ENCODE measurements around the gene RAB14. TPM values are rescaled to one million over a fixed set of nuclear protein-coding genes. Genes with fewer than 3 reads are reported as not detected.

The RAB14 gene
- total and polyA plus RNA-seq, 8 donors, result 16.8 to 60.4 (median 34.0) TPM

DNA sequence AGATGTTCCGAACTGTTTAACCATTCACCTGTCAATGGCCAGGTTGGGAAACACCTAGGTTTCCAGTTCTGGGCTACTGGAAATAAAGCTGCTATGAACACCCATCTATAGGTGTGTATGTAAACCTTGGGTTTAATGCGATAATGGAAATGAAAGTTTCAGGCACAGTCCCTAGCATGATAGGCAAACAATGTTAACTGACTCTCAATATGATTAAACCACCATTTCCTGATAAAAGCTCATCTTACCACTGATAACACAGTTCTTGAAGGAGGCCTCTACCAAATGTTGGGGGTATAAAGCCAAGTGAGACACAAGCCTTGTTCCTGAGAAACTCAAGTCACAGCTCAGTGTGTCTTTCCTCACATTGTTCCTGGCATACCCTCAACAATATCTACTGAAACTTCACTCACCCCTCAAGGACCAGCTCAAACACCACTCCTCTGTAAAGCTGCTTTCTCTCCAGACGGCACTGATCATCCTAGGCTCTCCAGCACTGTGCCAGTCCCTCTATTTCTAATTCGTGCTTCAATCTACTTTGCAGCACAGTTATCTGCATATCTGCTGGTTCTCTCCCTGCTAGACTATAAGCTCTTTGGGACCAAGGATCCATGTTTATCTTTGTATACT lies 15.8 kb downstream of the RAB14 start:
- TF ChIP-seq POLR2A (IDR thresholded peaks at IDR 0.05) (no peak), EP300 (IDR thresholded peaks at IDR 0.05) (no peak), POLR2AphosphoS5 (IDR thresholded peaks at IDR 0.05) (no peak)
- TF ChIP-seq, protein P1, sequence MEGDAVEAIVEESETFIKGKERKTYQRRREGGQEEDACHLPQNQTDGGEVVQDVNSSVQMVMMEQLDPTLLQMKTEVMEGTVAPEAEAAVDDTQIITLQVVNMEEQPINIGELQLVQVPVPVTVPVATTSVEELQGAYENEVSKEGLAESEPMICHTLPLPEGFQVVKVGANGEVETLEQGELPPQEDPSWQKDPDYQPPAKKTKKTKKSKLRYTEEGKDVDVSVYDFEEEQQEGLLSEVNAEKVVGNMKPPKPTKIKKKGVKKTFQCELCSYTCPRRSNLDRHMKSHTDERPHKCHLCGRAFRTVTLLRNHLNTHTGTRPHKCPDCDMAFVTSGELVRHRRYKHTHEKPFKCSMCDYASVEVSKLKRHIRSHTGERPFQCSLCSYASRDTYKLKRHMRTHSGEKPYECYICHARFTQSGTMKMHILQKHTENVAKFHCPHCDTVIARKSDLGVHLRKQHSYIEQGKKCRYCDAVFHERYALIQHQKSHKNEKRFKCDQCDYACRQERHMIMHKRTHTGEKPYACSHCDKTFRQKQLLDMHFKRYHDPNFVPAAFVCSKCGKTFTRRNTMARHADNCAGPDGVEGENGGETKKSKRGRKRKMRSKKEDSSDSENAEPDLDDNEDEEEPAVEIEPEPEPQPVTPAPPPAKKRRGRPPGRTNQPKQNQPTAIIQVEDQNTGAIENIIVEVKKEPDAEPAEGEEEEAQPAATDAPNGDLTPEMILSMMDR (IDR thresholded peaks at IDR 0.05), result no peak
- intact Hi-C loops (cut with DNase I; ENCODE audit: low total_unique reads), result no loop called here
- no peaks in the 10 kb centered on the region for H3K9me3 ChIP-seq
- H3K36me3 ChIP-seq, result peaks cover 4 to 34% (median 29%) of the 10 kb centered on the region in 4 donors
- H3K4me3 ChIP-seq, result no peak overlapping the region
- DNase-seq, result no peak
- H3K27ac ChIP-seq, result no peak overlapping the region
- WGBS, 5 donors, result 67 to 79% (median 73%) methylated on average over 4 of the region's 4 CpGs
- peaks cover 22 to 97% (median 68%) of the 10 kb centered on the region in 4 donors for H3K4me1 ChIP-seq
- H3K27me3 ChIP-seq, result no peaks in the 10 kb centered on the region

DNA sequence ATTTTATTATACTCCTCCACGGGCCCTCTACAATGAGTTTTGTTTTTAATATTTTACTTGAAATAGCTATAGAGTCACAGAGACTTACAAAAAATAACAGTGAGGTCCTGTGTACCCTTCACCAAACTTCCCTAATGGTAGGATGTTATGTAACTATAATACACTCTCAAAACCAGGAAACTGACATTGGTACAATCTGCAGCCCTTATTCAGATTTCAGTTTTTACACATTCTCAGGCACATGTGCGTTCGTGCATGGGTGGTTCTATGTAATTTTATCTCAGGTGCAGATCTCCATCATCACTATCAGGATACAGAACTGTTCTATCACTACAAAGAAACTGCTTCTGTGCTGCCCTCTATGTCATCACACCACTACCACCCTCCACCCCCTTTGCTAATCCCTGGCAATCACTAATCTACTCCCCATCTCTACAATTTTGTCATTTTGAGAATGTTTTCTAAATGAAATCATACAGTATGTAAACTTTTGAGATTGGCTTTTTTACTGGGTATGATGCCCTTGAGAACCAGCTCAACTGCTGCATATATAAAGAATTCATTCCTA lies 16.4 kb downstream of the RAB14 start:
- intact Hi-C loops (cut with DNase I; ENCODE audit: low total_unique reads), result no loop called here
- H3K4me3 ChIP-seq, result no peak overlapping the region
- H3K9me3 ChIP-seq, result no peaks in the 10 kb centered on the region
- peaks cover 6 to 41% (median 33%) of the 10 kb centered on the region in 4 donors for H3K36me3 ChIP-seq
- H3K27ac ChIP-seq, result no peak overlapping the region
- H3K27me3 ChIP-seq, result no peaks in the 10 kb centered on the region
- no peak for TF ChIP-seq POLR2A (IDR thresholded peaks at IDR 0.05)
- no peak for TF ChIP-seq EP300 (IDR thresholded peaks at IDR 0.05)
- TF ChIP-seq, protein P1 (IDR thresholded peaks at IDR 0.05), result no peak
- TF ChIP-seq POLR2AphosphoS5 (IDR thresholded peaks at IDR 0.05), result no peak
- H3K4me1 ChIP-seq, result peaks cover 22 to 98% (median 67%) of the 10 kb centered on the region in 4 donors
- WGBS, 5 donors, result 82 to 88% (median 82%) methylated on average over 3 of the region's 3 CpGs
- DNase-seq, result no peak

DNA sequence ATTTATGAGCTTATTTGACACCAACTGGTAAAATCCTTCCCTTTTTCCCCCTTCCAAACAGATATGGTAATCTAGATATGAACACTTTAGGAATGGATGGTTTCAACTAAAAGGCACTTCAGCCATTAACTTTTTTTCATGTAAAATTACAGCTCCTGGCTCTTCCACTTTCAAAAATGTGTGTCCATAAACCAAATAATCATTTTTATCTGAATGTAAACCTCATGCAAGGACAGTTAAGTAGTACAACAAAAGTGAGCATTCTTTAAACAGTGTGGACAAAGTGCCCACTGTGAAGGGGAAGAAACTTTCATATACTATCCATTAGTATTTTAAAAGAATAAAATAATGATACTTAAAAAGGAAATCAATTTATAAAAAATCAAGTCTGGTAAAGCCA lies 17.2 kb downstream of the RAB14 start:
- H3K9me3 ChIP-seq, result no peaks in the 10 kb centered on the region
- H3K27me3 ChIP-seq, result no peaks in the 10 kb centered on the region
- H3K4me3 ChIP-seq, result no peak overlapping the region
- peaks cover 9 to 49% (median 40%) of the 10 kb centered on the region in 4 donors for H3K36me3 ChIP-seq
- intact Hi-C loops (cut with DNase I; ENCODE audit: low total_unique reads), result no loop called here
- H3K4me1 ChIP-seq, result peaks cover 22 to 97% (median 67%) of the 10 kb centered on the region in 4 donors
- TF ChIP-seq POLR2A (IDR thresholded peaks at IDR 0.05) (no peak), EP300 (IDR thresholded peaks at IDR 0.05) (no peak), POLR2AphosphoS5 (IDR thresholded peaks at IDR 0.05) (no peak)
- TF ChIP-seq, protein P1 (IDR thresholded peaks at IDR 0.05), result no peak
- DNase-seq, result no peak
- no peak overlapping the region for H3K27ac ChIP-seq

DNA sequence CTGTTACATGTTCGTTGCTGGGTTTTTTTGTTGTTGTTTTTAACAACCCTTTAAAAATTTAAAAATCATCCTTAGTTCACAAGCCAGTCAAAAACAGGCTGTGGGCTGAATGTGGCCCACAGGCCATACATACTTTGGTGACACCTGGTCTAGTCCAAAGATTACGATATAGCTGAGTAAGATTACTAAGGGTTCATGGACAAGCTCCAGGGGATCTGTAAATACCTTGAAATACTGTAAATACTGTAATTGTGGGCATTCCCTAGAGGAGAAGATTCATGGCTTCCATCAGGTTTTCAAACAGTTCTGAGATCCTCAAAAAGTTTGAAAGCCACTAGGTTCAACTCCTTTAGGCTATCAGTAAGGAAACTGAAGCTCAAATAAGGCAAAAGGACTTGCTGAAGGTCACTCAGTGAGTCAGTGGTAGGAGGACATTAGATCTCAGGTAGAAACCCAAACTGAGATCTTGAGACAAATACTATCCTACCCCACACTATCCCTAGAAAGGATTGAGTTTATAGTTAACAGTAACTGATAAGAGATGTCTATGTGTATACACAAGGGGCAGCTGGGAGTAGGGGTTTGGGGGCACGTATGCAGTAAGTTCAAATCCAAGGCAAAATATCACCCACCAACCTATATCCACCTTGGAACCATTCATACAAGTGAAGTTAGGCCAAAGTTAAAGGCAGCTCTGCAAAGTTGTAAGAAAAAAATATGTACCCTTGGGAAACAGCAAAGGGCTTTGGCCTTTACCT lies 17.8 kb downstream of the RAB14 start:
- intact Hi-C loops (cut with DNase I; ENCODE audit: low total_unique reads), result no loop called here
- no peak for TF ChIP-seq POLR2AphosphoS5 (IDR thresholded peaks at IDR 0.05)
- no peak for TF ChIP-seq POLR2A (IDR thresholded peaks at IDR 0.05)
- Histone ChIP-seq H3K36me3 (peaks cover 9 to 55% (median 42%) of the 10 kb centered on the region in 4 donors), H3K27ac (no peak overlapping the region), H3K27me3 (no peaks in the 10 kb centered on the region), H3K4me1 (peaks cover 22 to 93% (median 63%) of the 10 kb centered on the region in 4 donors), H3K9me3 (no peaks in the 10 kb centered on the region), H3K4me3 (no peak overlapping the region)
- 58 to 72% (median 61%) methylated on average over 3 of the region's 3 CpGs for WGBS, 5 donors
- no peak for DNase-seq

All from stomach (tissue), 9 donors.